ENCODE data around the gene SPAG16.

The SPAG16 gene

GRCh38 chr2:214005337-214005736 is 721.1 kb downstream of the SPAG16 start:
- Histone ChIP-seq H3K27ac (ENCODE audit: low read length) (no peak overlapping the region), H4K20me1 (ENCODE audit: insufficient read depth, low read length) (no peaks in the 10 kb centered on the region), H3K9ac (ENCODE audit: low read length) (no peak overlapping the region), H3K4me3 (ENCODE audit: low read length) (no peak overlapping the region), H3K4me1 (ENCODE audit: low read length) (no peaks in the 10 kb centered on the region), H3K36me3 (replicated peaks; ENCODE audit: low read depth, low read length) (no peaks in the 10 kb centered on the region), H3K79me2 (ENCODE audit: low read length) (no peaks in the 10 kb centered on the region), H2AFZ (ENCODE audit: low read depth, low read length) (no peak overlapping the region), H3K4me2 (ENCODE audit: low read length) (no peak overlapping the region), H3K27me3 (ENCODE audit: low read depth, low read length) (no peaks in the 10 kb centered on the region), H3K9me3 (ENCODE audit: insufficient read depth, low read length) (no peaks in the 10 kb centered on the region)
- TF ChIP-seq CTCF (IDR thresholded peaks at IDR 0.05; ENCODE audit: low read depth, low read length): no peak
- no peak for TF ChIP-seq EZH2phosphoT487 (IDR thresholded peaks at IDR 0.05; ENCODE audit: low read depth)

- Histone ChIP-seq H3K27me3 (ENCODE audit: low read depth, low read length) (no peaks in the 10 kb centered on the region), H3K9me3 (ENCODE audit: insufficient read depth, low read length) (no peaks in the 10 kb centered on the region), H3K27ac (ENCODE audit: low read length) (no peak overlapping the region), H3K79me2 (ENCODE audit: low read length) (no peaks in the 10 kb centered on the region), H3K9ac (ENCODE audit: low read length) (no peak overlapping the region), H2AFZ (ENCODE audit: low read depth, low read length) (no peak overlapping the region), H3K36me3 (replicated peaks; ENCODE audit: low read depth, low read length) (no peaks in the 10 kb centered on the region), H3K4me2 (ENCODE audit: low read length) (no peak overlapping the region), H4K20me1 (ENCODE audit: insufficient read depth, low read length) (no peaks in the 10 kb centered on the region), H3K4me1 (ENCODE audit: low read length) (no peaks in the 10 kb centered on the region), H3K4me3 (ENCODE audit: low read length) (no peak overlapping the region)
- TF ChIP-seq EZH2phosphoT487 (IDR thresholded peaks at IDR 0.05; ENCODE audit: low read depth) (no peak), CTCF (IDR thresholded peaks at IDR 0.05; ENCODE audit: low read depth, low read length) (no peak)
Measured at GRCh38 chr2:214006601-214007000, 722.3 kb downstream of the SPAG16 start.

GRCh38 chr2:214011676-214012075 is 727.4 kb downstream of the SPAG16 start:
- TF ChIP-seq CTCF (IDR thresholded peaks at IDR 0.05; ENCODE audit: low read depth, low read length): no peak
- no peak for TF ChIP-seq EZH2phosphoT487 (IDR thresholded peaks at IDR 0.05; ENCODE audit: low read depth)
- Histone ChIP-seq H3K27ac (ENCODE audit: low read length) (no peak overlapping the region), H3K9me3 (ENCODE audit: insufficient read depth, low read length) (no peaks in the 10 kb centered on the region), H2AFZ (ENCODE audit: low read depth, low read length) (no peak overlapping the region), H3K36me3 (replicated peaks; ENCODE audit: low read depth, low read length) (no peaks in the 10 kb centered on the region), H3K27me3 (ENCODE audit: low read depth, low read length) (no peaks in the 10 kb centered on the region), H3K9ac (ENCODE audit: low read length) (no peak overlapping the region), H3K79me2 (ENCODE audit: low read length) (no peaks in the 10 kb centered on the region), H3K4me2 (ENCODE audit: low read length) (no peak overlapping the region), H3K4me3 (ENCODE audit: low read length) (no peak overlapping the region), H3K4me1 (ENCODE audit: low read length) (no peaks in the 10 kb centered on the region), H4K20me1 (ENCODE audit: insufficient read depth, low read length) (no peaks in the 10 kb centered on the region)

- H3K9ac ChIP-seq (ENCODE audit: low read length): no peak overlapping the region
- no peak overlapping the region for H3K4me3 ChIP-seq (ENCODE audit: low read length)
- no peak overlapping the region for H3K27ac ChIP-seq (ENCODE audit: low read length)
- H3K4me1 ChIP-seq (ENCODE audit: low read length): no peaks in the 10 kb centered on the region
- TF ChIP-seq EZH2phosphoT487 (IDR thresholded peaks at IDR 0.05; ENCODE audit: low read depth): no peak
- TF ChIP-seq CTCF (IDR thresholded peaks at IDR 0.05; ENCODE audit: low read depth, low read length): no peak
- no peaks in the 10 kb centered on the region for H4K20me1 ChIP-seq (ENCODE audit: insufficient read depth, low read length)
- H3K27me3 ChIP-seq (ENCODE audit: low read depth, low read length): no peaks in the 10 kb centered on the region
- no peaks in the 10 kb centered on the region for H3K79me2 ChIP-seq (ENCODE audit: low read length)
- H3K36me3 ChIP-seq (replicated peaks; ENCODE audit: low read depth, low read length): no peaks in the 10 kb centered on the region
- H3K4me2 ChIP-seq (ENCODE audit: low read length): no peak overlapping the region
- H3K9me3 ChIP-seq (ENCODE audit: insufficient read depth, low read length): no peaks in the 10 kb centered on the region
- no peak overlapping the region for H2AFZ ChIP-seq (ENCODE audit: low read depth, low read length)
Measured at GRCh38 chr2:214014551-214015220, 730.4 kb downstream of the SPAG16 start.
